ENCODE results near the gene ARL6IP5. TPM values are rescaled to one million over a fixed set of nuclear protein-coding genes. Genes with fewer than 3 reads are reported as not detected.

Gene ARL6IP5
- total RNA-seq, 1 experiment from 2014 or later = 30.0 TPM

DNA sequence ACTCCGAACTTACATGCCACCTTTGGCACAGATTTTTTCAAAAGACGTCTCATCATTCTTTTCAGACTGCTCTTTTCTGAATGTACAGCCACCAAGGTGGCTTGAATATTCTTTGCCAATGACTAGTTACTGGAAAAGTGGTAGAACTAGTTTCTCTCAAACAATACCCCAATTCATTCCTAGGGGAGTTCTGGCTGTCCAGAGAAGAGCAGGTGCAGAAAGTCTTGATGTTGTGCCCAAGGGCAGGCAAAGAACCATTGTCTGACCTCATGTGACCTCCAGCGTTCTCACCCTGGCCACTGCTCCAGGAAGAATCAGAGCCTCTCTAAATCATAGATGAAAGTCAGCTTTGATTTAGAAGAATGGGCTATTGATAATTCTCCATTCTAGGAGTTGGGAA, 32.2 kb downstream of the ARL6IP5 start:
- Histone ChIP-seq H3K27ac (ENCODE audit: low read depth, low read length) (no peak overlapping the region), H3K79me2 (ENCODE audit: insufficient read depth, low read length) (no peaks in the 10 kb centered on the region), H3K4me1 (ENCODE audit: control insufficient read depth in 1 of 2, insufficient read depth in 2 of 2, low read length in 2 of 2) (peaks cover 0 to 18% of the 10 kb centered on the region in 2 experiments; a peak in 3 of 4 replicates), H3K9ac (ENCODE audit: low read length) (no peak overlapping the region), H3K36me3 (ENCODE audit: control insufficient read depth in 1 of 2, insufficient read depth in 2 of 2, low read length in 2 of 2) (no peaks in the 10 kb centered on the region), H3K4me2 (ENCODE audit: low read length) (peak overlapping the region; percentile 16; the same call in 1 of the 2 replicates), H3K4me3 (replicated peaks in 1 of 2; ENCODE audit: low read depth in 1 of 2, low read length in 2 of 2) (no peak overlapping the region), H2AFZ (ENCODE audit: low read depth, low read length, poor library complexity, severe bottlenecking) (peak overlapping the region; percentile 60), H3K9me2 (ENCODE audit: insufficient read depth) (no peaks in the 10 kb centered on the region), H3K27me3 (ENCODE audit: insufficient read depth, low read length) (no peaks in the 10 kb centered on the region), H3K9me3 (ENCODE audit: control insufficient read depth in 1 of 2, insufficient read depth in 1 of 2, low read depth in 1 of 2, low read length in 2 of 2) (no peaks in the 10 kb centered on the region), H4K20me1 (ENCODE audit: insufficient read depth) (no peaks in the 10 kb centered on the region)
- ATAC-seq = peak; percentile 69
- ChIA-PET POLR2A (no interaction called here), CTCF (no interaction called here), RAD21 (ENCODE audit: low non-redundant PET in 1 of 2, low total read pairs in 2 of 2, uncharacterized antibody in 2 of 2, unreplicated experiment in 2 of 2) (no interaction called here)
- peak; percentile 36 for DNase-seq (ENCODE audit: low read depth, low spot score)
- TF ChIP-seq, protein P1, sequence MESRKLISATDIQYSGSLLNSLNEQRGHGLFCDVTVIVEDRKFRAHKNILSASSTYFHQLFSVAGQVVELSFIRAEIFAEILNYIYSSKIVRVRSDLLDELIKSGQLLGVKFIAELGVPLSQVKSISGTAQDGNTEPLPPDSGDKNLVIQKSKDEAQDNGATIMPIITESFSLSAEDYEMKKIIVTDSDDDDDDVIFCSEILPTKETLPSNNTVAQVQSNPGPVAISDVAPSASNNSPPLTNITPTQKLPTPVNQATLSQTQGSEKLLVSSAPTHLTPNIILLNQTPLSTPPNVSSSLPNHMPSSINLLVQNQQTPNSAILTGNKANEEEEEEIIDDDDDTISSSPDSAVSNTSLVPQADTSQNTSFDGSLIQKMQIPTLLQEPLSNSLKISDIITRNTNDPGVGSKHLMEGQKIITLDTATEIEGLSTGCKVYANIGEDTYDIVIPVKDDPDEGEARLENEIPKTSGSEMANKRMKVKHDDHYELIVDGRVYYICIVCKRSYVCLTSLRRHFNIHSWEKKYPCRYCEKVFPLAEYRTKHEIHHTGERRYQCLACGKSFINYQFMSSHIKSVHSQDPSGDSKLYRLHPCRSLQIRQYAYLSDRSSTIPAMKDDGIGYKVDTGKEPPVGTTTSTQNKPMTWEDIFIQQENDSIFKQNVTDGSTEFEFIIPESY (IDR thresholded peaks at IDR 0.05; ENCODE audit: extremely low read depth, insufficient replicate concordance, low read length) = no peak
- TF ChIP-seq SIN3A (IDR thresholded peaks at IDR 0.05; ENCODE audit: low read depth) (0 out of 2 replicates have a peak, but pooled peaks have one; percentile 4), CEBPB (IDR thresholded peaks at IDR 0.05; ENCODE audit: low read depth) (peak; percentile 22; the same call in 1 of the 2 replicates), SP1 (IDR thresholded peaks at IDR 0.05; ENCODE audit: low read depth) (peak; percentile 44), POLR2AphosphoS5 (IDR thresholded peaks at IDR 0.05; ENCODE audit: low read depth, low read length) (no peak)
- TF ChIP-seq, protein P2, sequence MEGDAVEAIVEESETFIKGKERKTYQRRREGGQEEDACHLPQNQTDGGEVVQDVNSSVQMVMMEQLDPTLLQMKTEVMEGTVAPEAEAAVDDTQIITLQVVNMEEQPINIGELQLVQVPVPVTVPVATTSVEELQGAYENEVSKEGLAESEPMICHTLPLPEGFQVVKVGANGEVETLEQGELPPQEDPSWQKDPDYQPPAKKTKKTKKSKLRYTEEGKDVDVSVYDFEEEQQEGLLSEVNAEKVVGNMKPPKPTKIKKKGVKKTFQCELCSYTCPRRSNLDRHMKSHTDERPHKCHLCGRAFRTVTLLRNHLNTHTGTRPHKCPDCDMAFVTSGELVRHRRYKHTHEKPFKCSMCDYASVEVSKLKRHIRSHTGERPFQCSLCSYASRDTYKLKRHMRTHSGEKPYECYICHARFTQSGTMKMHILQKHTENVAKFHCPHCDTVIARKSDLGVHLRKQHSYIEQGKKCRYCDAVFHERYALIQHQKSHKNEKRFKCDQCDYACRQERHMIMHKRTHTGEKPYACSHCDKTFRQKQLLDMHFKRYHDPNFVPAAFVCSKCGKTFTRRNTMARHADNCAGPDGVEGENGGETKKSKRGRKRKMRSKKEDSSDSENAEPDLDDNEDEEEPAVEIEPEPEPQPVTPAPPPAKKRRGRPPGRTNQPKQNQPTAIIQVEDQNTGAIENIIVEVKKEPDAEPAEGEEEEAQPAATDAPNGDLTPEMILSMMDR (IDR thresholded peaks at IDR 0.05 in 2 of 3, conservative IDR thresholded peaks at IDR 0.05 in 1 of 3; ENCODE audit: borderline replicate concordance in 1 of 3, insufficient read depth in 1 of 3, low read depth in 2 of 3, low read length in 2 of 3) = no peak
- BruUV-seq (replicated peaks) = no TSS peak
- intact Hi-C loops (cut with micrococcal nuclease) = no loop called here

Measured in HCT116 (cell line).